DLD1 (cell line): ENCODE results near the gene ITGB1BP1.
"Not testable (repeated sequence)": the region's sequence is repeated elsewhere in the genome, so short reads cannot be mapped to it uniquely, and the experiment has no call there.

ENCODE experiments used
- in situ Hi-C: cut with HindIII; loops from 2 replicates; pipeline ENCODE4 v1.10.0; 2017; ENCODE audit warnings: low sequenced_read_pairs

ITGB1BP1 gene

DNA sequence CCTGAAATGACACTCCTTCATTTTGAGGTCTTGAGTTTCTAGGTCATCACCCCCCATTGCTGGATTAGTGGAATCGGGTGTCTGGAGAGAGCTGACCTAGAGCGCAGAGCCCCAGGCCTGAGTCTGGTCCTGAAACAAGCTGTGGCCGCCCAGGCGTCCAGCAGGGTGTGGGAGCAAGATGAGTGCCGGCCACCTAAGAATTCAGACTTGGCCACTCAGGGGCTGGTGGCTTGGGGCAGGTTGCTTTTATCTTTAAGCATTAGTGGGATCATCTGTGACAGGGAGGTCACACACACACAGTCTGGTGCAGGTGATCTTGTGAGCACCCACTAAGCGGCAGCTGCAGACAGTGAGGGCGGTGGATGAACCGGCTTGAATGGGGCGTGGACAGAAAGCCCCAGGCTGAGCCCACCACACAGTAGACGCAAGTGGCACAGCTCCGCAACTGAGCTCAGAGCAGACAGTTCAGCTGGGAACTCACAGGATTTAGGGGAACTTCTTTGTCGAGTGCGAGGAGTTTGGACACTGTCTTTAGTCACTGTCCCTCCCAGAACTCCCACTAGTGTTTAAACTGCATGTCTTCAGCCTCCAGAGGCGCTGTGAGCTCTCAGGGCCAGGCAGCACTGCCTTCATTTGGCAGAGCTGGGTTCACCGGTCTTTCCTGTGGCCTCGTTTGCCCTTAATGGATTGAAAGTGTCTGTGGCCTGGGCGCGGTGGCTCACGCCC is 21.5 kb downstream of the ITGB1BP1 start:
- in situ Hi-C loops = no loop called here

DNA sequence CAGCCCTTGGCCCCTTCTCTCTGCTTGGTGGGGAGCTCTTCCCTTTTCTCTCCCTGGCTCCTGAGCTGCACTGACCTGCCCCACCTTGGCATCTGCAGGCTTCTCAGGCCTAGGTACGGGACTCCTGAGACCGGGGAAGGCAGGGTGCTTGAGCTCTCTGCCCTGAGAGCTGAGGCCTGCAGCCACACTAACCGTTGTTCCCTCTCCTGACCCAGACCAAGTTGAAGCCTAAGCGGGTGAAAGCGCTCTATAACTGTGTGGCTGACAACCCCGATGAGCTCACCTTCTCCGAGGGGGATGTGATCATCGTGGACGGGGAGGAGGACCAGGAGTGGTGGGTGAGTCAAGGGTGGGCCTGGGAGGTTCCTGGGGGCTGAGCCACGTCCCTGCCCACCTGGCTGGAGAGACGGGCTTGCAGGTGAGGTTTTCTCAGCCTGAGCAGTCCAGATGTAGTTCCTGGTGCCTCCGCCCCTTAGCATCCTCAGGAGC is 22.2 kb downstream of the ITGB1BP1 start:
- in situ Hi-C loops = no loop called here

DNA sequence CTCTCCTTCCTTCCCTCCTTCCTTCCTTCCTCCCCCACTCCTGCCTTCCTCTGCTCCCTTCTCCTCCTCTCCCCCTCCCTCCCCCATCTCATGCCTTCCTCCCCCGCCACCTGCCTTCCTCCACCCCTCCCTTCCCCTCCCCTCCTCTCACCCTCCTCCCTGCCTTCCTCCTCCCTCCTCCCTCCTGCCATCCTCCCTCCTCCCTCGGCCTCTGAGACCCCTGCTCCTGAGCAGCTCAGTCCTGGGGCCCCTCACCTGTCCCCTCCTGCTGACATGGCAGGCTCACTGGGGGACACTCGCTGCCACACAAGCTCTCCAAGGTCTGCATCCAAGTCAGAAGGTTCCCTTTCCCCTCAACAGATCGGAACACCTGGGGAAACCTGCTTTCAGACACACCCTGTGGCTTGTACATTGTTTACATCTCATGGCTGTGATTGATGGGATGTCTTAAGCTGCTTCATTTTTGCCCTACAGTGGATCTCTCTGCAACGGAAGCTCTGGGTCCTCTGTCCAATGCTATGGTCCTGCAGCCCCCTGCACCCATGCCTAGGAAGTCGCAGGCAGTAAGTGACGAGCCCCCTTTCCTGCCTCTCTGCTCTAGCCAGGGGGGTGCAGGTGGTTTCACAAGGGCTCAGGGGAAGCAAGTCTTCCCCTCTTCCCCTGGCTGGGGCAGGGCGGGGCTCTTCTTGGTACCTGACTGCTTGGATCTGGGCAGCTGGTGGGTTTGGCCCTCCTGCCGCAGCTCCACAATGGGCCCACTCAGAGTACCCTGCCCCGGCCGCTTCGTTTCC is 22.9 kb downstream of the ITGB1BP1 start:
- in situ Hi-C loops = no loop called here

DNA sequence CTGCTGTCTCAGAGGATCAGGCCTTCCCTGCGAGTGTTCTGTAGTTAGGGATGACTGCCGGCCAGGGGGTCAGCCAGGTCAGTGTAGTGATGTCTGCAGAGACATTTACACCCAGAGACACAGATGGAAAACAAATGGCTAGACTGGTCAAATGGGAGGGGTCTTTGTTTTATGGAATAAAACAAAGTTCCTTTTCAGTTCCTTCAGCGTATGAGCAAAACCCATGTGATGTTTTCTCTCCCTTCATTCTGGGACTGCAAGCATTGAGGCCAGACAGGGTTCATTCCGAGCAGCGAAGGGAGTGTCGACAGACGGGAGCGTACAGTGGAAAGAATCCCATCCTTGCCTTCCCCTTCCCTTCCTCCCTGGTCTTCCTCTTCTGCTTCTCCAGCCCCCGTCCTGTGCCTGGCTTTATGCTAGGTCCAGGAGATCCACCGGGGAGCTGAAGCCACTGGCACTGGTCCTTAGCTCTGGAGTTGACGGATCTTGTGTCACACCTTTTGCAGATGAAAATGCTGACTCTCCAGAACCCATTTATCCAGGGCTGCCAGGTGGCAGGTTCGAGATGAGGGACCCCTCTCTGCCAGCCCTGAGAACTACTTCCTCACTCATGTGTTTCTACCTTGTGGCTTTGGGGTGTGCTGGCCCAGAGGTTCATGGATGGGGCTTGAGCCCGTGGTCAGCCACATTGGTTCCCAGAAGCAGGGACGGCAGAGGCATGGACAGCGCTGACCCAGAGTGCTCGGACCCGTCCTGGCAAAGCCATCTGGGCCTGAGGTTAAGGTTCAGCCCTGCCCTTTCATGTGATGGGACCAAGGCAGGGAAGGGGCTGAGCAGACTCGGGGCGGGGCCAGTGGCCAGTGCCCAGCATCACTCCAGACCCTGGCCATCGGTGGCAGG is 24.2 kb downstream of the ITGB1BP1 start:
- in situ Hi-C loops = no loop called here

DNA sequence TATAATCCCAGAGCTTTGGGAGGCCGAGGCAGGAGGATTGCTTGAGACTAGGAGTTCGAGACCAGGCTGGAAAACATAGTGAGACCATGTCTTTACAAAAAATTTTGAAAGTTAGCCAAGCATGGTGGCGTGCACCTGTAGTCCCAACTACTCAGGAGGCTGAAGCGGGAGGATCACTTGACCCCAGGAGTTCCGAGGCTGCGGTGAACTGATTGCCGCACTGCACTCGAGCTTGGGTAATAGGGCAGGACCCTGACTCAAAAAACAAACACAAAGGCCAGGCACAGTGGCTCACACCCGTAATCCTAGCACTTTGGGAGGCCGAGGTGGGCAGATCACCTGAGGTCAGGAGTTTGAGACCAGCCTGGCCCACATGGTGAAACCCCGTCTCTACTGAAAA is 25.1 kb downstream of the ITGB1BP1 start:
- in situ Hi-C loops = not testable (repeated sequence)

DNA sequence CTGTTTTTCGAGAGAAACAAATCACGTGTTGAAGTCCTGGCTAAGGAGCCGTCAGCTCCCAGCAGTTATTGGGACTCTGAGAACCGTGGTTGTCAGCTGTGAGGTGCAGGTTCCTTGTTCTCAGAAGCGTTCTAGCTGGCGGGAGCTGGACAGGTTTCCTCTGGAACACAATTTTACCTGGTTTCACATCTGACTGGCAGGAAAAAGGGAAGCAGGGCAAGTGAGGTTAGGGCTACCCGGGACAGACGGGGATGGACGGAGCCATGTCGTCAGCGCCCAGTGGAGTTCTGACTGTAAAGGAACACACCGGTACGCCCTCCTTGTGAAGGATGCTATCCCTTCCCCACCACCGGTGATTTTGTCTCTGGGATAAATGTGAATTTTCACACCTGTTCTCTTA is 26.1 kb downstream of the ITGB1BP1 start:
- in situ Hi-C loops = no loop called here

DNA sequence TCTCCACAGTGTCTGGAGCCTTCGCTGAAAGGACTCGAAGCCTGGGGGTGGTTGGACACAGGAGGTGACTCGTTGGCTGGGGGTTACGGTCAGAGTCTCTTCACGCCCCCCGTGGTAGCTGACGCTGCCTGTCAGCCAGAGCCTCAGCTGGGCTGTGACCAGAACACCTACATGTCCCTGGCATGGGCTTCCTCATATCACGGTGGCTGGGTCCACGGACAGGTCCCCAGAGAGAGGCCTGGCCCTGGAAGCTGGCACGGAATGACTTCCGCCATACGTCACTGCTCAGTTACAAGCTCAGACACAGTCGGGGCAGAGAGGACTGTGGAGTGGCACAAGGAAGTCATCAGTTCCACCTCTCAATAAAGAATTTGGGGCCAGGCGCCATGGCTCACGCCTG is 28.5 kb downstream of the ITGB1BP1 start:
- in situ Hi-C loops = no loop called here

DNA sequence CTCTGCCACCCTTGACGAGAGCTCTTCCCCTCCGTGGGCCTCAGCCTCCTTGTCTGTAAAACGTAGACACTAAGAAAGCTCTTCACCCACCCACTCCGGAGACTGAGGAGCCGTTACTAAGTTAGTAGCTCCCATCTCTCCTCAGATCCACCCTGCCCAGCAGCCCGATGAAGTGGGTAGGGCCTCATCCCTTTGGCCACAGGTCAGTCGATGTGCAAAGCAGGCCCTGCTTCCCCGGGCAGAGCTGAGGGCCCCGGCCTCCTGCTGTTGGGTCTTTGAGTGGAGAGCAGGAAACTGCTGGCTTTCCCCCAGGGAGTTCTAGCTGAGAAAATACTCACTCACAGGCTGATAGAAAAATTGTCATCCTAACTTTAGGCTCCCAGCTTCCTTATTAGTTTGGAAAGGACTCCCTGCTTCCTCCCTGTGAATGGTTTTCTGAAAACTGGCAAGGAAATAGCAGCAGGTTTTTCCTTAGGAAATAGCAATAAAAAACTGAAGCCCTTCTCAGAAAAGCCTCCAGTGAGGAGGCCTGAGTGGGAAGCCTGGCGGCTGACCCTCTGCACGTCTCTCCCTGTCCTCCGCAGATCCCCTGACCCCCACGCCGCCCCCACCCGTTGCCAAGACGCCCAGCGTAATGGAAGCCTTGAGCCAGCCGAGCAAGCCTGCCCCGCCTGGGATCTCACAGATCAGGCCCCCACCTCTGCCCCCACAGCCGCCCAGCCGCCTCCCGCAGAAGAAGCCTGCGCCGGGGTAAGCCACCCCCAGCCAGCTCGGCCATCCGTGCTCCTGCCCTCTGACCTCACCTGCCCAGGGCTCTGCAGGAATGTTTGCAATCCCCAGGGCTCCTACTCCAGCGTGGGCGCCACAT is 30.2 kb downstream of the ITGB1BP1 start:
- in situ Hi-C loops = no loop called here

DNA sequence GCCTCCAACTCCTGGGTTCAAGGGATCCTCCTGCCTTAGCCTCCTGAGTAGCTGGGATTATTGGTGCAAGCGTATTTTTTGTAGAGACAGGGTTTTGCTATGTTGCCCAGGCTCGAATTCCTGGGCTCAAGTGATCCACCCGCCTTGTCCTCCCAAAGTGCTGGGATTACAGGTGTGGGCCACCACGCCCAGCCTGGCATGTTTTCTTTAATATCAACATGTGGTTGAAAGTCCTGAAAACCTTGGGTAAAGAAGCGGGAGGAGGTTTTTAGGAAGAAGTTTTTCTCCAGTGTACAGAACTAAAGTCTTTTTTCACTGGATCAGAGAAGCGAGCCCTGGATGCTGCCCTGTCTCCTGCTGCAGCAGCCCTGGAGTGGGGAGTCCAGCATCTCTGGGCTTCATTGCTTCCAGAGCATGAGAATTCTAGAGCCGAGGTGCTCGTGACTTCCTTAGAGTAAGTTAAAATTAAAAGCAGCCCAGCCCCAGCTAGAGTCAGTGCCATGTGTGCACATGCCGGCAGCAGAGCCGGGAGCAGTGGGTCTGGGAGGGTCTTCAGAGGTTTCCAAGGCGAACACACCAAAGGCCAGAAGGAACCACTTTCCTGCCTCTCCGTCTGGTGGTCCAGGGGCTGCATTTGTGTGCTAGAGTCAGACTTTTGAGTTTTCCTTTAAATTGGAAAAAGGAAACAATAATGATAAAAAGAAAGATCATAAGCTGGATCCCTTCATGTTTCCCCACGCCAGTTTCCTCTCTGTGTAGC is 31.2 kb downstream of the ITGB1BP1 start:
- in situ Hi-C loops = no loop called here

DNA sequence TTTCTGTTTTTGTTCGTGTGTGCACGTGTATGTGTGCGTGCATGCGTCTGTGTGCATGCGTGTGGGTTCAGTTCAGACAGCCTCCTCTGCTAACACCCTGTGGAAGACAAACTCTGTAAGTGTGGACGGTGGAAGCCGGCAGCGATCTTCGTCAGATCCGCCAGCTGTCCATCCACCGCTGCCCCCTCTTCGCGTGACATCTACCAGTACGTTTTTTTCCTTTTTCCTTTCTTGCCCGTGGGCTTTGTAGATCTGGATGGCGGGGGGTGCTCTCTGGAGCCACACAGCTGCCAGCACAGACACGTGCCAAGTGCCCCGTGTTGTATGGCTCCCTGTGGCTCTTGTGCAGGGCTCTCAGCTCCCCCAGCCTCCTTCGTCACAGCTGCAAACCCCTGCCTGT is 32.3 kb downstream of the ITGB1BP1 start:
- in situ Hi-C loops = no loop called here

DNA sequence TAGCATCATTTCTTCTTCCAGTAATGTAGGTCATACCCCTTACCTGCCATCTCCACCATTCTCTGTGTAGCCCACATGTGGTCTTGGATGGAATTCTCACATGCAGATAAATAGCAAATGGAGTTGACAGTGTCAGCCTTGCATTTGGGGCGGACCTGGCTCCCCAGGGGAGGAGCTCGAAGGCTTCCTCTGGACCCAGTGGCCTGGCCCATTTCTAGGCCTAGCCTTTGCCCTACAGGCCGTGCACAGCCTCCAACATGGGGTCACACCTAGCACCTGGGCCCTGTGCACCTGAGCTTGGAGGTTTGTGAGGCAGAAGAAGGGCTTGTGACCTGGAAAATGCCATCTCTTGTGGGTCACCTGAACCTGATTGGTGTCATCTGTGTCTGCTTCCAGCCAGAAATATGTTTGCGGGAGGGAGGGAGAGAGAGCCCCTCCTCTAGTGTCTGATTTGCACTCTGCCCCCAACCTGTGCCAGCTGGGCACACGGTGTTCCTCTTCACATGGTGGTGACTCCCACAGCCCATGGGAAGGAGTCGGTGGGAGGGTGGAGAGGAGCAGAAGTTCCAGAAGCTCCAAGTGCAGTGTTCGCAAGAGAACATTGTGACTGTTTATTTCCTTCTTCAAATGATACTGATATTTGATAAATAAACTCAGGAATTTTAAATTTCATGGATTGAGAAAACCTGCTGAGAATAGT is 33.0 kb downstream of the ITGB1BP1 start:
- in situ Hi-C loops = no loop called here

DNA sequence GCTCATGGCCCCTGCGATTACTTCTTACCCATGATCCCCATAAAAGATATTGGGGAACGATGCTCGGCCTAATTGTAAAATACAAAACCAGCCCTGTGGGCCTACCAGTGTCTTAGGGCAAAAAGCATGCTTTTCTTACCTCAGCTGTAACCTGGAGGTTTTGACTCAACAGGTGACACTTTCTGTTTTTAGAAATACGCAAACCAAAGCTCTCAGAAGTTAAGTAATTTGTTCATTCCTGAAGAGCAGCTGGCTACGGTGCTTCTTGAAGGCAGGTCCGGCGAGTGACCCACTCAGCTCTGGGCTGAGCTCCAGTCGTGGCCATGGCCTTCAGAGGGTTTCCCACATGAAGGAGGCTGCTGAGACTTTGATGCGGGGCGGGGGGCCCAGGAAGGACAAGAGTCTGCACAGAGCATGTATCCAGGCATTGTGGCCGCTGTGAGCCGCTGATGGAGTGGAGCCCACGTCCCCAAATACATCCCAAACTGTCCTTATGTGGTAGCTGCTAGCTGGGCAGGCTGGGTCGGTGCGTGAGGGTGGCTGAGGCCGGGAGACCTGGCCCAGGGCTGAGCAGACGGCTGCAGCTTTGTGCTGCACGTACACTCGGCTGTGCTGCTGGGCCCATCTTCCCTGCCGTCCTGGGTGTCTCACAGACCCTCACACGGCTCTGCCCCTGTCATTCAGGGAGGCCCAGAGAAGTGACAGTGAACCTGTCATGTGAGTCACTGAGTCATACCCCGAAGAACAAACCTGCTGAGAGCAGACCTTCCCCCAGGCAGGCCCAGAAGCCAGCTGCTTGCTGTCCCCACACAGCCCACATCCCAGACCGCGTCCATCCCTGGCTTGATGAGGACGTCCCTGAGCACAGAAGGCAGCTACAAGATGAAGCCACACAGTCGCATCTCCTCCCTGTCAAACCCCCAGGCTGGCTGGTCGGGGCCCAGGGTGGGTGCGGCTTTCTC is 34.1 kb downstream of the ITGB1BP1 start:
- in situ Hi-C loops = no loop called here

DNA sequence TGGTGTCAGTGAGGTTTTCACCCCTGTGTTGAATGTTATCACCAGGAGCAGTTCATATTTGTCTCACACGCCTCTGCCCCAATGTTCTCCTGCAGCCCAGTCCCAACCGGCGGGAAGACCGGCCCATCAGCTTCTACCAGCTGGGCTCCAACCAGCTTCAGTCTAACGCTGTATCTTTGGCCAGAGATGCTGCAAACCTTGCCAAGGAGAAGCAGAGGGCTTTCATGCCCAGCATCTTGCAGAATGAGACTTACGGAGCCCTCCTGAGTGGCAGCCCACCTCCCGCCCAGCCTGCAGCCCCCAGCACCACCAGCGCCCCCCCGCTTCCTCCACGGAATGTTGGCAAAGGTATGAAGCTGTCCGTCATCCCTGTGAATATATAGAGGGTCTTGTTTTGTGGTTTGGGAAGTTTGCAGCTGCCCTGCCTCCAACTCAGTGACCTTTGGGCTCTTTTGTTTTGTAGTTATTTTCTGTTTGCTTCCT is 35.1 kb downstream of the ITGB1BP1 start:
- in situ Hi-C loops = no loop called here

DNA sequence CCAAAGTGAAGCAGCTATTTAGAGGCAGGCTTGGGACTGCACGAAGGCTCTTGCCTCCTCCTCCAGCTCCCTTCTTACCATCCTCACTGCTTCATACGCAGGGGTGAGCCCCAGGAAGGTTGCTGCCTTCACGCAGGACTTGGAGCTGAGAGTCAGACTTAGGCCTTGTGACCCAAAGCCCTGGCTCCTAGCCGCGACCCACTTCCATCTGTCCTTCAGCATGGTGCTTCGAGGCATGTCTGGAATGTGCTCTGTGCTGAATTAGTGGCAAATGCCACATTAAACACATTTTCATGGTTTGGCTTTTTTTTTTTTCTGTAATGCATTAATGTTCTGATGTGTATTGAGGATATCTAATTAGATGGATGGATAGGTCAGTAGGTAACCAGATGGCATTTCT is 37.5 kb downstream of the ITGB1BP1 start:
- in situ Hi-C loops = no loop called here

DNA sequence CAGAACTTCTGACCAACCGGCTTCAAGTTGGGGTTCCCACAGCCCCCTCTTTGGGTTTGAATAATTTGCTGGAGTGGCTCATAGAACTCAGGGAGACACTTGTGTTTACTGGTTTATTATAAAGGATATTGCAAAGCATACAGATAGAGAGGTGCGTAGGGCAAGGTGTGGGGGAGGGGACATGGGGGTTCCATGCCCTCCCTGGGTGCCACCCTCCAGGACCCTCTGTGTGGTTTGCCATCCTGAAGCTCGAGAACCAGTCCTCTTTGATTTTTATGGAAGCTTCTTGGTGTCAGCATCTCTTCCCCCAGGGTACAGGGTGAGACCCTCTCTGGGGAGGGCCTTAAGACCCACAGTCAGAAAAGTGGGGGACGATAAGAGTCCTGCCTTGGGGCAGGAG is 38.8 kb downstream of the ITGB1BP1 start:
- in situ Hi-C loops = no loop called here

DNA sequence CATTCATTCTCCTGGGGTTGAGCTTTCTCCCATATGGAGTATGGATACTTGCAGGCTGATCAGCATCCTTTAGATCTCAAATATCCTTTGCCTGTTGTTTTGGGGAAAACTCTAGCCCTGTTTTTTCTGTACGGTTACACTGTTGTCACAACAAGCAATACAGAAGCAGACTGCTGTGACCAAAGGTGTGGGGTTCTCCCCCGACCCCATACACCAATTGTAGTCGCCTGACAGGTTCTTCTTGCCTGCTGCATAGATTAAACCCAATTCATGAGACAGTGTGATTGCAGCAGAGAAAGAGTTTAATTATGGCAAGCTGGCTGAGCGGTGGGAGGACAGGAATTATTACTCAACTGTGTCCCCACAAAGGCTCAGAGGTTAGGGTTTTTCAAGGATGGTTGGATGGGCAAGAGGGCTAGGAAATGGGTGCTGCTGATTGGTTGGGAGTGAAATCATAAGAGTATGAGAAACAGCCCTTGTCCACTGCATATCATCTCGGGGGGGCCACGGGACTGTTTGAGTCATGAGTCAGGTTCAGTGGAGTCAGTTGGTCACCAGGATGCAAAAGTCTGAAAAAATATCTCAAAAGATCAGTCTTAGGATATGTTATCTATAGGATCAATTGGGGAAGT is 40.6 kb downstream of the ITGB1BP1 start:
- in situ Hi-C loops = no loop called here
